ENCODE data around the gene TSEN15.
A peak's percentile ranks its signal among the peaks of the same experiment; 100 is the strongest.
"Not testable (repeated sequence)": the region's sequence is repeated elsewhere in the genome, so short reads cannot be mapped to it uniquely, and the experiment has no call there.

The TSEN15 gene

DNA sequence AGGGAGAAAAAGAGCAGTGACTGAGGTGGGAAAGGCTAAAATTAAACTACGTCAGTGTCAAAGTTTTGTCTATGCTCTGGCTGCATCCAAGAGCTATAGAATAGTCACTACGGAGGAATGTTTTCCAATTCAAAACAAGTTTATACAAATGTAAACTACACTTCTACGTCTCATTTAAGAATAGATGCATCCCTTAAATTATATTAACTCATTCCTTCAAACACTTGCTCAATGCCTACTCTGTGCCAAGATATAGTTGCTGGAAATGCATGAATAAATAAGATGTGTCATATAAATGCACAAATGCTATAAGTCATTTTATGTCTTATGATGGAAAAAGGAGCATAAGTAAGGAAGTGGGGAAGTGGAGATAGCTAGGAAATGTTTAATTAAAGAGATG lies 9.8 kb upstream of the TSEN15 start:
- Histone ChIP-seq H3K27ac (ENCODE audit: low read depth, low read length, severe bottlenecking) (no peak overlapping the region), H3K4me3 (ENCODE audit: extremely low read depth, insufficient read depth, low read length, poor library complexity, severe bottlenecking) (no peak overlapping the region), H3K36me3 (ENCODE audit: control insufficient read depth, insufficient read depth, low read length) (no peaks in the 10 kb centered on the region), H3K4me1 (ENCODE audit: control insufficient read depth, insufficient read depth, low read length, poor library complexity, severe bottlenecking) (no peaks in the 10 kb centered on the region), H3K9me3 (ENCODE audit: control insufficient read depth, low read length) (no peaks in the 10 kb centered on the region)
- WGBS, 2 experiments (ENCODE audit: insufficient coverage in 2 of 2), result 90 to 94% methylated on average over 2 of the region's 3 CpGs

GRCh38 chr1:184043315-184043714 lies 8.2 kb upstream of the TSEN15 start:
- no CpG with 5 or more reads among the region's 2 CpGs for WGBS, 2 experiments (ENCODE audit: insufficient coverage in 2 of 2)
- not testable (repeated sequence) for H3K4me1 ChIP-seq (ENCODE audit: control insufficient read depth, insufficient read depth, low read length, poor library complexity, severe bottlenecking); H3K36me3 ChIP-seq (ENCODE audit: control insufficient read depth, insufficient read depth, low read length); H3K9me3 ChIP-seq (ENCODE audit: control insufficient read depth, low read length); H3K4me3 ChIP-seq (ENCODE audit: extremely low read depth, insufficient read depth, low read length, poor library complexity, severe bottlenecking); H3K27ac ChIP-seq (ENCODE audit: low read depth, low read length, severe bottlenecking)

DNA sequence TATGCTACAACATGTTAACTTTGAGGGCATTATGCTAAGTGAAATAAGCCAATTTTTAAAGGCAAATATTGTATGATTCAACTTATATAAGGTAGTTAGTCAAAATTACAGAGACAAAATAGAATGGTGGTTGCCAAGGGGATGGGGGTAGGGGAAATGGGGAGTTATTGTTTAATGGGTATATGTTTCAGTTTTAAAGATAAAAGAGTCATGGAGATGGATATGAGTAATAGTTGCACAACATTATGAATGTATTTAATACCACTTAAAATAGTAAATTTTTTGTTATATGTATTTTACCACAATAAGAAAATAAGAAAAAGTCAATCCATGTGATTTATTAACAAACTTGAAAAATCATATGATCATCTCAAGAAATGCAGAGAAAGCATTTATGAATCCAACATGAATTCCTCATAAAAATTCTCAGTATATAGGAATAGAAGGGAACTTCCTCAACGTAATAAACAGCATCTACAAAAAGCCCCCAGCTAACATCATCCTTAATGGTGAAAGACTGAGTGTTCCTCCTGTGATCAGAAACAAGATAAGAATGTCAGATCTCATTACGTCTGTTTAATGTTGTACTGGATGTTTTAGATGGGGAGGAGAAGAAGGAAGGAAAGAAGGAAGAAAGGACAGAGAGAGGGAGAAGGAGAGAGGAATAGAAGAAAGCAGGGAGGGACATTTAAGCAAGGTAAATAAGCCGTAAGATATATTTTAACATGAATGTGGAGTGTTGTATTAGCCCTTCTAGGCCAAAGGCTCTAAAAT lies 6.7 kb upstream of the TSEN15 start:
- 89% methylated on average over 1 of the region's 3 CpGs for WGBS, 2 experiments (ENCODE audit: insufficient coverage in 2 of 2)

GRCh38 chr1:184047541-184047940 lies 4.0 kb upstream of the TSEN15 start:
- 53 to 89% methylated on average over 1 to 3 of the region's 5 CpGs for WGBS, 2 experiments (ENCODE audit: insufficient coverage in 2 of 2)
- H3K27ac ChIP-seq (ENCODE audit: low read depth, low read length, severe bottlenecking), result not testable (repeated sequence)

More for the DNA sequence above, 6.7 kb upstream of the TSEN15 start:
- H3K9me3 ChIP-seq (ENCODE audit: control insufficient read depth, low read length), result no peaks in the 10 kb centered on the region
- no peaks in the 10 kb centered on the region for H3K36me3 ChIP-seq (ENCODE audit: control insufficient read depth, insufficient read depth, low read length)
- no peaks in the 10 kb centered on the region for H3K4me1 ChIP-seq (ENCODE audit: control insufficient read depth, insufficient read depth, low read length, poor library complexity, severe bottlenecking)
- no peak overlapping the region for H3K27ac ChIP-seq (ENCODE audit: low read depth, low read length, severe bottlenecking)
- no peak overlapping the region for H3K4me3 ChIP-seq (ENCODE audit: extremely low read depth, insufficient read depth, low read length, poor library complexity, severe bottlenecking)

DNA sequence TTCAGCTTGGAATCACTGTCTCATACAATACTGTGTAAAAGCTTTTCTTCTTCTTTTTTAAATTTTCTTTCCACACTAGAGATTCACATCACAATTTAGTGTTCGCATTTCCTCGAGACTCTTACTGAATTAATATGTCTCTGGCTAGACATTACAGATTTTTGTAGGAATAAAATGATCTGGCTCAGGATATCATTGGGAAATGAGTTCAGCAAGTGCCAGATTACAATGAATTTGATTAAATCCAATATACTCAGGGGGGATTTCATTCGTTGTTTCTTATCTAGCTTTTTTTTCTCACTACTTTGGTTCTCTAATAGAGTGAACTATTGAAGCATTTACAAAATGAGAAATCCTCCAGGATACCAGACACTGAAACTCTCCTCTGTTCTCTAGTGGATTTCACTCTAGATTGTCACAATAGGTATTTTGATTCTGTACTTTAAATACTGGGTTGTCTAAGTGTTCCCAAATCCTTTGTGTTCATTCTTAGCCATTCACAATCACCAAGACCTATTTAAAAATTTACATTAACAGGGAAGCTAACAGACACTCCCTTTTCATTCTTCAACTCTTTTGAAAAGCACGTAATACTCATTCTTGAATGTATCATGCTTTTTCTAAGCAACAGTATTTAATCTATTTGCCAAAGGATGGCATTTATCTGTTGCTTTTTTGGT lies 2.8 kb upstream of the TSEN15 start:
- no peaks in the 10 kb centered on the region for H3K9me3 ChIP-seq (ENCODE audit: control insufficient read depth, low read length)
- no peak overlapping the region for H3K27ac ChIP-seq (ENCODE audit: low read depth, low read length, severe bottlenecking)
- WGBS, 2 experiments (ENCODE audit: insufficient coverage in 2 of 2), result no CpG with 5 or more reads among the region's 4 CpGs
- H3K4me1 ChIP-seq (ENCODE audit: control insufficient read depth, insufficient read depth, low read length, poor library complexity, severe bottlenecking), result peaks cover 3% of the 10 kb centered on the region
- no peak overlapping the region for H3K4me3 ChIP-seq (ENCODE audit: extremely low read depth, insufficient read depth, low read length, poor library complexity, severe bottlenecking)
- no peaks in the 10 kb centered on the region for H3K36me3 ChIP-seq (ENCODE audit: control insufficient read depth, insufficient read depth, low read length)

More at GRCh38 chr1:184047541-184047940, 4.0 kb upstream of the TSEN15 start:
- not testable (repeated sequence) for H3K4me1 ChIP-seq (ENCODE audit: control insufficient read depth, insufficient read depth, low read length, poor library complexity, severe bottlenecking); H3K4me3 ChIP-seq (ENCODE audit: extremely low read depth, insufficient read depth, low read length, poor library complexity, severe bottlenecking); H3K36me3 ChIP-seq (ENCODE audit: control insufficient read depth, insufficient read depth, low read length); H3K9me3 ChIP-seq (ENCODE audit: control insufficient read depth, low read length)

- Histone ChIP-seq H3K27ac (ENCODE audit: low read depth, low read length, severe bottlenecking) (no peak overlapping the region), H3K9me3 (ENCODE audit: control insufficient read depth, low read length) (no peaks in the 10 kb centered on the region), H3K4me1 (ENCODE audit: control insufficient read depth, insufficient read depth, low read length, poor library complexity, severe bottlenecking) (peaks cover 6% of the 10 kb centered on the region), H3K36me3 (ENCODE audit: control insufficient read depth, insufficient read depth, low read length) (peaks cover 2% of the 10 kb centered on the region), H3K4me3 (ENCODE audit: extremely low read depth, insufficient read depth, low read length, poor library complexity, severe bottlenecking) (no peak overlapping the region)
- 86% methylated on average over 1 of the region's 2 CpGs; no CpG with 5 or more reads in 1 of the 2 experiments for WGBS, 2 experiments (ENCODE audit: insufficient coverage in 2 of 2)
Observed at GRCh38 chr1:184049291-184049690, 2.2 kb upstream of the TSEN15 start.

DNA sequence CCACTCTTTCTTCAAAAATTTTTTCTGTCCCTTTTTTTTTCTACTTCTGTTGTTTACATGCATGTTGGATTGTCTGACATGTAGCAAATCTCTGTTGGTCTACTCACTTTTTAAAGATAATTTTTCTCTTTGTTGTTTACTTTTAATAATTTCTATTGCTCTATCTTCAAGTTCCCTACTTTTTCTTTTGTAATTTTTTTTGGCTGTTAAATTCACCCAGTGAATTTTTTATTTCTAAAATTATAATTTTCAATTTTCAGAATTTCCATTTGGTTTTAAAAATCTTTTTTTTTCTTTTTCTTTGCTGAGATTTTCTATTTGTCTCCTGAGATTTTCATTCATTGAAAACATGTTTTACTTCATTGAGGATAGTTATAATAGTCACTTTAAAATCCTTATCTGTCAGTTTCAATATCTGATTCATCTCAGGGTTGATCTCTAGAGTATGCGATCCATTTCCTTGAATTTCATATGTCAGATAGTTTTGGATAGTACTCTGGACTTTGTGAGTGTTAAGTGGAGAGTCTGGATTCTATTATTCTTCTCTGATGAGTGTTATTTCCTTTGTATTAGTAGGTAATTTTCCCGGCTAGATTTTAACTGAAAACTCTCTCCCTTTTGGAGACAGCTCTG lies 1.6 kb upstream of the TSEN15 start:
- WGBS, 2 experiments (ENCODE audit: insufficient coverage in 2 of 2), result no CpG with 5 or more reads among the region's 2 CpGs
- Histone ChIP-seq H3K4me1 (ENCODE audit: control insufficient read depth, insufficient read depth, low read length, poor library complexity, severe bottlenecking) (peaks cover 6% of the 10 kb centered on the region), H3K27ac (ENCODE audit: low read depth, low read length, severe bottlenecking) (no peak overlapping the region), H3K36me3 (ENCODE audit: control insufficient read depth, insufficient read depth, low read length) (peaks cover 8% of the 10 kb centered on the region), H3K4me3 (ENCODE audit: extremely low read depth, insufficient read depth, low read length, poor library complexity, severe bottlenecking) (no peak overlapping the region), H3K9me3 (ENCODE audit: control insufficient read depth, low read length) (peaks cover 4% of the 10 kb centered on the region)

GRCh38 chr1:184050636-184051035 lies 894 bp upstream of the TSEN15 start:
- H3K36me3 ChIP-seq (ENCODE audit: control insufficient read depth, insufficient read depth, low read length), result peaks cover 12% of the 10 kb centered on the region
- H3K4me1 ChIP-seq (ENCODE audit: control insufficient read depth, insufficient read depth, low read length, poor library complexity, severe bottlenecking), result peaks cover 6% of the 10 kb centered on the region
- peaks cover 8% of the 10 kb centered on the region for H3K9me3 ChIP-seq (ENCODE audit: control insufficient read depth, low read length)
- H3K4me3 ChIP-seq (ENCODE audit: extremely low read depth, insufficient read depth, low read length, poor library complexity, severe bottlenecking), result peak overlapping the region; percentile 73
- peak overlapping the region; percentile 98 for H3K27ac ChIP-seq (ENCODE audit: low read depth, low read length, severe bottlenecking)

- H3K4me3 ChIP-seq (ENCODE audit: extremely low read depth, insufficient read depth, low read length, poor library complexity, severe bottlenecking), result peak overlapping the region; percentile 73
- H3K36me3 ChIP-seq (ENCODE audit: control insufficient read depth, insufficient read depth, low read length), result peaks cover 12% of the 10 kb centered on the region
- peaks cover 6% of the 10 kb centered on the region for H3K4me1 ChIP-seq (ENCODE audit: control insufficient read depth, insufficient read depth, low read length, poor library complexity, severe bottlenecking)
- H3K27ac ChIP-seq (ENCODE audit: low read depth, low read length, severe bottlenecking), result peak overlapping the region; percentile 98
- WGBS, 2 experiments (ENCODE audit: insufficient coverage in 2 of 2), result 28 to 29% methylated on average over 5 to 6 of the region's 6 CpGs
- H3K9me3 ChIP-seq (ENCODE audit: control insufficient read depth, low read length), result peaks cover 8% of the 10 kb centered on the region
Observed at GRCh38 chr1:184051138-184051484, 419 bp upstream of the TSEN15 start.

GRCh38 chr1:184052194-184052559 lies 647 bp downstream of the TSEN15 start:
- Histone ChIP-seq H3K4me3 (ENCODE audit: extremely low read depth, insufficient read depth, low read length, poor library complexity, severe bottlenecking) (peak overlapping the region; percentile 73), H3K9me3 (ENCODE audit: control insufficient read depth, low read length) (peaks cover 8% of the 10 kb centered on the region), H3K4me1 (ENCODE audit: control insufficient read depth, insufficient read depth, low read length, poor library complexity, severe bottlenecking) (peaks cover 10% of the 10 kb centered on the region), H3K36me3 (ENCODE audit: control insufficient read depth, insufficient read depth, low read length) (peaks cover 12% of the 10 kb centered on the region), H3K27ac (ENCODE audit: low read depth, low read length, severe bottlenecking) (peak overlapping the region; percentile 98)
- 18 to 37% methylated on average over 4 to 6 of the region's 7 CpGs for WGBS, 2 experiments (ENCODE audit: insufficient coverage in 2 of 2)

DNA sequence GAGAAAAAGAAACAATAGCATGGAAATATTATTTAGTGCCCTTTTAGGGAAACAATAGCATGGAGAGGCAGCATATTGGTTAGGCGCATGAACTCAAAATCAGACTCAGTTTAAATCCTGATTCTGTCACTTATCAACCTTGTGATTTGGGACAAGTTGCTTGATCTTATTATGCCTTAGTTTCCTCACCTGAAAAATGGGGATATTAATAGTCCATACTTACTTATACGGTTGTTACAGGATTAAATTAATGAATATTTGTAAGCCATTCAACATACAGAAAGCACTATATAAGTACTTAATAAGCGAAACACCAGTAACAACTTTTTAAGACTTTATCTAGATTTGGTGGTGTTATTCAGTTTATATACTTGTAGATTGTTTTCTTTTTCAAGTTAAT lies 1.2 kb downstream of the TSEN15 start:
- Histone ChIP-seq H3K4me3 (ENCODE audit: extremely low read depth, insufficient read depth, low read length, poor library complexity, severe bottlenecking) (peak overlapping the region; percentile 73), H3K4me1 (ENCODE audit: control insufficient read depth, insufficient read depth, low read length, poor library complexity, severe bottlenecking) (peaks cover 10% of the 10 kb centered on the region), H3K27ac (ENCODE audit: low read depth, low read length, severe bottlenecking) (no peak overlapping the region), H3K9me3 (ENCODE audit: control insufficient read depth, low read length) (peaks cover 8% of the 10 kb centered on the region), H3K36me3 (ENCODE audit: control insufficient read depth, insufficient read depth, low read length) (peaks cover 12% of the 10 kb centered on the region)
- 100% methylated on average over 1 of the region's 3 CpGs for WGBS, 2 experiments (ENCODE audit: insufficient coverage in 2 of 2)

Data from mesodermal cell (in vitro differentiated cells).